Activated naive CD4-positive, alpha-beta T cell treated with anti-CD3 and anti-CD28 coated beads for 36 hours (primary cell): ENCODE data around the gene VAV1. TPM values are rescaled to one million over a fixed set of nuclear protein-coding genes. Genes with fewer than 3 reads are reported as not detected.
"Not testable (repeated sequence)": the region's sequence is repeated elsewhere in the genome, so short reads cannot be mapped to it uniquely, and the experiment has no call there.

Source experiments
- CTCF ChIA-PET: fragments of 350-600 bp; sonication (Branson Sonifier 250); formaldehyde crosslinking; loops from one replicate; lab custom pipeline; 2021; ENCODE audit warnings: antibody characterized with exemption; lab: Charles Lee
- DNase-seq: peaks from one replicate; pipeline ENCODE4 v3.0.0-alpha.2; 2020
- H3K27ac Mint-ChIP-seq: one replicate; pipeline ENCODE4 v1.8.0; 2021; ENCODE audit warnings: mild to moderate bottlenecking, mixed read lengths
- H3K27me3 Mint-ChIP-seq: one replicate; pipeline ENCODE4 v1.8.0; 2021; ENCODE audit warnings: low read depth, mixed read lengths
- H3K36me3 Mint-ChIP-seq: one replicate; pipeline ENCODE4 v1.8.0; 2021; ENCODE audit warnings: low read depth, mixed read lengths
- H3K4me1 Mint-ChIP-seq: one replicate; pipeline ENCODE4 v1.8.0; 2021; ENCODE audit warnings: low read depth, mixed read lengths
- H3K4me3 Mint-ChIP-seq: one replicate; pipeline ENCODE4 v1.8.0; 2021; ENCODE audit warnings: mild to moderate bottlenecking, moderate library complexity, mixed read lengths
- H3K9me3 Mint-ChIP-seq: one replicate; pipeline ENCODE4 v1.8.0; 2021; ENCODE audit warnings: mixed read lengths
- intact Hi-C: fragments of 100-400 bp; cut with micrococcal nuclease; formaldehyde crosslinking; loops from one replicate; pipeline ENCODE4 v1.15.1; 2023
- total RNA-seq, 2 experiments: library from RNA; stranded (reverse); gene quantifications; one replicate each; pipeline ENCODE4 v1.2.3, GENCODE V29; 2021

Gene VAV1
- total RNA-seq, 2 experiments from 2014 or later, result 93.6 to 103 TPM

- peaks cover 40% of the 10 kb centered on the region for H3K4me1 Mint-ChIP-seq
- peak overlapping the region; percentile 98 for H3K27ac Mint-ChIP-seq
- peaks cover 18% of the 10 kb centered on the region for H3K36me3 Mint-ChIP-seq
- H3K27me3 Mint-ChIP-seq, result no peaks in the 10 kb centered on the region
- H3K4me3 Mint-ChIP-seq, result peak overlapping the region; percentile 98
- intact Hi-C loops, result loop anchor here (1.0 to 5.0 kb wide), 8 partner anchors 14 to 628 kb away; partner anchors contain the start of genes RFX2, TNFSF9 and VAV1
- H3K9me3 Mint-ChIP-seq, result no peaks in the 10 kb centered on the region
- CTCF ChIA-PET, result interaction anchor here (1.0 to 2.3 kb wide), 5 partner anchors 30 to 125 kb away, joined by 3 to 46 read pairs (median 4); partner anchors contain the start of genes SH2D3A, TNFSF14 and VAV1
- DNase-seq, result peak; percentile 54
Observed at GRCh38 chr19:6738787-6739389, 33.6 kb upstream of the VAV1 start.

GRCh38 chr19:6739390-6739882, 33.1 kb upstream of the VAV1 start, which contains the start of gene TRIP10:
TSS of gene TRIP10 (plus strand) at chr19:6739680. CDS start at chr19:6739762, 82 bp downstream.
- intact Hi-C loops, result loop anchor here (1.0 to 5.0 kb wide), 5 partner anchors 14 to 629 kb away; partner anchors contain the start of genes RFX2, TNFSF9 and VAV1
- peak; percentile 82 for DNase-seq
- Mint-ChIP-seq H3K9me3 (no peaks in the 10 kb centered on the region), H3K27ac (peak within 1 kb of the TSS; percentile 98), H3K36me3 (peaks cover 23% of the 10 kb centered on the region), H3K4me3 (peak within 1 kb of the TSS; percentile 98), H3K27me3 (no peaks in the 10 kb centered on the region), H3K4me1 (peaks cover 40% of the 10 kb centered on the region)
- CTCF ChIA-PET, result interaction anchor here (2.3 kb wide), 1 partner anchor 124 kb away, joined by 46 read pairs; no protein-coding TSS in a partner anchor

GRCh38 chr19:6739883-6740588, 32.5 kb upstream of the VAV1 start:
- H3K27me3 Mint-ChIP-seq, result no peaks in the 10 kb centered on the region
- H3K36me3 Mint-ChIP-seq, result peaks cover 23% of the 10 kb centered on the region
- H3K27ac Mint-ChIP-seq, result peak overlapping the region; percentile 74
- intact Hi-C loops, result loop anchor here (1.0 to 5.0 kb wide), 5 partner anchors 13 to 629 kb away; partner anchors contain the start of genes RFX2, TNFSF9 and VAV1
- CTCF ChIA-PET, result no interaction called here
- H3K4me3 Mint-ChIP-seq, result peak overlapping the region; percentile 98
- peak; percentile 61 for DNase-seq
- peaks cover 40% of the 10 kb centered on the region for H3K4me1 Mint-ChIP-seq
- H3K9me3 Mint-ChIP-seq, result no peaks in the 10 kb centered on the region

DNA sequence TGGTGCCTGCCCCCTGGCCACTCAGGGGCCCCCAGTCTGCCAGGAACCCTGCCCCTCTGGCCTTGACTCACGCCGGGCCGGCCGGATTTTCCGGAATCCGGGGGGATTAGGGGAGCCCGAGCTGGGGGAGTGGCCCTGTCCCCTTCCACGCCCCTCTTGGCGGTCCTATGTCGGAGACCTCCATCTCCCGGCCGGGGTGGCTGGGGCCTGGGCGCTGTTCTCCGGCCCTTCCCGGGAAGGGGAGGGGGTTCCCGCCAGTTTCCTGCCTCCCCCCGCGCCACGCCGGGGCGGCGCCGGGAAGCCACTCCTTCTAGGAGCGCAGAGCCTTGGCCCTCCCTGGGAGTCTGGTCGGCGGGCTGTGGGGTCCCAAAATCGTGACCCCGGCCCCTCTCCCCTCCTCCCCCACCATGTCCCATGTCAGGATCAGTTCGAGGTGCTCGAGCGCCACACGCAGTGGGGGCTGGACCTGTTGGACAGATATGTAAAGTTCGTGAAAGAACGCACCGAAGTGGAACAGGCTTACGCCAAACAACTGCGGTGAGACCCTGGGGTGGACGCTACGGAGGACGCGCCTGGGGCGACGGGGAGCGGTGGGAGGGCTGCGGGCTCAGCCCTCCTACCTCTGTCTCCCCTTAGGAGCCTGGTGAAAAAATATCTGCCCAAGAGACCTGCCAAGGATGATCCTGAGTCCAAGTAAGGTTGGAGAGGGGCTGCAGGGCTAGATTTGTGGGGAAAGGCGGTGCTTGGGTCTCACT, 31.7 kb upstream of the VAV1 start:
- peak; percentile 32 for DNase-seq
- no peaks in the 10 kb centered on the region for H3K9me3 Mint-ChIP-seq
- peaks cover 29% of the 10 kb centered on the region for H3K36me3 Mint-ChIP-seq
- peak overlapping the region; percentile 98 for H3K4me3 Mint-ChIP-seq
- H3K27ac Mint-ChIP-seq, result peak overlapping the region; percentile 74
- CTCF ChIA-PET, result no interaction called here
- intact Hi-C loops, result no loop called here
- peaks cover 34% of the 10 kb centered on the region for H3K4me1 Mint-ChIP-seq
- no peaks in the 10 kb centered on the region for H3K27me3 Mint-ChIP-seq

- H3K36me3 Mint-ChIP-seq, result peaks cover 39% of the 10 kb centered on the region
- H3K4me1 Mint-ChIP-seq, result peaks cover 23% of the 10 kb centered on the region
- CTCF ChIA-PET, result interaction anchor here (0.5 to 1.2 kb wide), 2 partner anchors 60 to 121 kb away, joined by 3 to 4 read pairs; no protein-coding TSS in a partner anchor
- no peaks in the 10 kb centered on the region for H3K27me3 Mint-ChIP-seq
- H3K4me3 Mint-ChIP-seq, result no peak overlapping the region
- H3K9me3 Mint-ChIP-seq, result no peaks in the 10 kb centered on the region
- no peak overlapping the region for H3K27ac Mint-ChIP-seq
- DNase-seq, result no peak
- intact Hi-C loops, result no loop called here
Observed at GRCh38 chr19:6743066-6743465, 29.4 kb upstream of the VAV1 start.

DNA sequence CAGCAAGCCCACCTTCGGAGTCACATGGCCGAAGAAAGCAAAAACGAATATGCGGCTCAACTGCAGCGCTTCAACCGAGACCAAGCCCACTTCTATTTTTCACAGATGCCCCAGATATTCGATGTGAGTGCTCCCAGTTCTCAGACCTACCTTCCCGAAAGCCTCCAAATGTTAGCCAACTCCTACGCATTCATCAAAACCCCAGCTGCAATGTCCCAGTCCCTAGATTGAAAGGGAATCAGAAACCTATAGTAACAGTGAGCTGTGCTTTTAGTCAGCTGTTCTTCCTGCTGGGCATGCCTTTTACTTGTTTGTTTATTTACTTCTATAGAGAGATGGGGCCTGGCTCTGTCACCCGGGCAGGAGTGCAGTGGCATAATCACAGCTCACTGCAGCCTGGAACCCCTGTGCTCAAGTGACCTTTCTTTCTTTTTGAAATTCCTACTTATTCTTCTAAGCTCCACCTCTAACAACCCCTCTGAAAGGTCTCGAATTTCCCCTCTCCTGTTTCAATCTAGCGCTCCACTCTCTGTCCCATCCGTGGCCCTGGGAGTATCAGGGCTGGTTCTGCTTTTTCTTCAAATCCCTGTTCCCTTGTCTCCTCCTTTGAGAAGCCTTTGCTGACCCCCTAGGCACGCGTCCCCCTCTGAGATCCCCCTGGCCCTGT, 28.7 kb upstream of the VAV1 start:
- Mint-ChIP-seq H3K9me3 (no peaks in the 10 kb centered on the region), H3K36me3 (peaks cover 41% of the 10 kb centered on the region), H3K4me1 (peaks cover 15% of the 10 kb centered on the region), H3K27me3 (no peaks in the 10 kb centered on the region), H3K27ac (peak overlapping the region; percentile 55), H3K4me3 (no peak overlapping the region)
- intact Hi-C loops, result no loop called here
- CTCF ChIA-PET, result interaction anchor here (1.2 kb wide), 1 partner anchor 59 kb away, joined by 3 read pairs; no protein-coding TSS in a partner anchor
- DNase-seq, result no peak

GRCh38 chr19:6744381-6745301, 27.9 kb upstream of the VAV1 start:
- peaks cover 44% of the 10 kb centered on the region for H3K36me3 Mint-ChIP-seq
- CTCF ChIA-PET, result no interaction called here
- no peak overlapping the region for H3K4me3 Mint-ChIP-seq
- H3K9me3 Mint-ChIP-seq, result no peaks in the 10 kb centered on the region
- no peaks in the 10 kb centered on the region for H3K27me3 Mint-ChIP-seq
- H3K27ac Mint-ChIP-seq, result peak overlapping the region; percentile 19
- H3K4me1 Mint-ChIP-seq, result peaks cover 10% of the 10 kb centered on the region
- no peak for DNase-seq
- intact Hi-C loops, result no loop called here

- Mint-ChIP-seq H3K36me3 (peaks cover 46% of the 10 kb centered on the region), H3K27me3 (no peaks in the 10 kb centered on the region), H3K27ac (no peak overlapping the region), H3K9me3 (no peaks in the 10 kb centered on the region), H3K4me1 (peaks cover 8% of the 10 kb centered on the region), H3K4me3 (no peak overlapping the region)
- CTCF ChIA-PET, result no interaction called here
- DNase-seq, result no peak
- intact Hi-C loops, result no loop called here
Observed at GRCh38 chr19:6745965-6746364, 26.5 kb upstream of the VAV1 start.

GRCh38 chr19:6748543-6748942, 24.0 kb upstream of the VAV1 start:
- DNase-seq, H3K4me1 Mint-ChIP-seq, intact Hi-C loops, H3K9me3 Mint-ChIP-seq, H3K27ac Mint-ChIP-seq, H3K4me3 Mint-ChIP-seq, H3K27me3 Mint-ChIP-seq: not testable (repeated sequence)
- H3K36me3 Mint-ChIP-seq, result peaks cover 42% of the 10 kb centered on the region
- CTCF ChIA-PET, result interaction anchor here (0.7 to 1.1 kb wide), 2 partner anchors 60 to 115 kb away, joined by 4 to 8 read pairs; no protein-coding TSS in a partner anchor

DNA sequence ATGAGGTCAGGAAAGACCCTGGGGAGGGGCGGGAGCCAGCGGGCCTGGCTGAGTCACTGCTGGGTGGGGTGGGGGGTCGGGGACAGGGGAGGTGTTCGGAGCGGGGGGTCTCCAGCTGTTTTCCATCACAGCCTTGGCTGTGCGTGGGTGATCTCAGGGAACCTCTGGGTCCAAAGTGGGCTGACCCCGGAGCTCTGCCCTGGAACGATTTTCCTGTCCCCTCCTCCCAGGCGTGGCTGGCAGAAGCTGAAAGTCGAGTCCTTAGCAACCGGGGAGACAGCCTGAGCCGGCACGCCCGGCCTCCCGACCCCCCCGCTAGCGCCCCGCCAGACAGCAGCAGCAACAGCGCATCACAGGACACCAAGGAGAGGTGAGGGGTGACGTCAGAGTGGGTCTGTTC, 22.4 kb upstream of the VAV1 start:
- Mint-ChIP-seq H3K4me3 (no peak overlapping the region), H3K4me1 (peaks cover 10% of the 10 kb centered on the region), H3K27ac (no peak overlapping the region), H3K27me3 (no peaks in the 10 kb centered on the region), H3K36me3 (peaks cover 42% of the 10 kb centered on the region), H3K9me3 (no peaks in the 10 kb centered on the region)
- intact Hi-C loops, result loop anchor here (5.0 kb wide), 1 partner anchor 233 kb away; no protein-coding TSS in a partner anchor
- CTCF ChIA-PET, result no interaction called here
- no peak for DNase-seq
